ENCODE measurements around the gene CFHR4. TPM values are rescaled to one million over a fixed set of nuclear protein-coding genes. Genes with fewer than 3 reads are reported as not detected.
"Not testable (repeated sequence)": the region's sequence is repeated elsewhere in the genome, so short reads cannot be mapped to it uniquely, and the experiment has no call there.

CFHR4 gene
- total RNA-seq, 2 experiments from 2014 or later: not detected

- no peaks in the 10 kb centered on the region for H3K4me1 Mint-ChIP-seq
- H3K4me3 Mint-ChIP-seq: no peak overlapping the region
- no peak for DNase-seq
- H3K9me3 Mint-ChIP-seq (ENCODE audit: low read depth): no peaks in the 10 kb centered on the region
- H3K27me3 Mint-ChIP-seq: peaks cover 21% of the 10 kb centered on the region
- no peaks in the 10 kb centered on the region for H3K36me3 Mint-ChIP-seq
- CTCF ChIA-PET: no interaction called here
- ATAC-seq: no peak
- H3K27ac Mint-ChIP-seq: no peak overlapping the region
Measured at GRCh38 chr1:196896355-196896754, 8.5 kb downstream of the CFHR4 start.

- Mint-ChIP-seq H3K27ac (no peak overlapping the region), H3K4me1 (no peaks in the 10 kb centered on the region), H3K27me3 (peaks cover 21% of the 10 kb centered on the region), H3K36me3 (no peaks in the 10 kb centered on the region), H3K9me3 (ENCODE audit: low read depth) (no peaks in the 10 kb centered on the region), H3K4me3 (no peak overlapping the region)
- ATAC-seq: no peak
- no peak for DNase-seq
- CTCF ChIA-PET: no interaction called here
Measured at GRCh38 chr1:196897158-196897828, 9.4 kb downstream of the CFHR4 start.

- Mint-ChIP-seq H3K27ac (no peak overlapping the region), H3K4me1 (no peaks in the 10 kb centered on the region), H3K9me3 (ENCODE audit: low read depth) (no peaks in the 10 kb centered on the region), H3K27me3 (peaks cover 8% of the 10 kb centered on the region), H3K4me3 (no peak overlapping the region), H3K36me3 (no peaks in the 10 kb centered on the region)
- no peak for ATAC-seq
- CTCF ChIA-PET: no interaction called here
- DNase-seq: no peak
Measured at GRCh38 chr1:196902344-196902743, 14.5 kb downstream of the CFHR4 start.

- Mint-ChIP-seq H3K4me3 (no peak overlapping the region), H3K4me1 (no peaks in the 10 kb centered on the region), H3K36me3 (no peaks in the 10 kb centered on the region), H3K9me3 (ENCODE audit: low read depth) (no peaks in the 10 kb centered on the region), H3K27me3 (no peaks in the 10 kb centered on the region), H3K27ac (no peak overlapping the region)
- no peak for ATAC-seq
- CTCF ChIA-PET: no interaction called here
- DNase-seq: no peak
Measured at GRCh38 chr1:196910215-196910614, 22.4 kb downstream of the CFHR4 start.

- ATAC-seq; H3K4me3 Mint-ChIP-seq; H3K4me1 Mint-ChIP-seq; H3K27me3 Mint-ChIP-seq; CTCF ChIA-PET; DNase-seq; H3K27ac Mint-ChIP-seq; H3K9me3 Mint-ChIP-seq (ENCODE audit: low read depth); H3K36me3 Mint-ChIP-seq: not testable (repeated sequence)
Measured at GRCh38 chr1:196912283-196912682, 24.4 kb downstream of the CFHR4 start.

- H3K27me3 Mint-ChIP-seq; H3K36me3 Mint-ChIP-seq; CTCF ChIA-PET; ATAC-seq; H3K4me3 Mint-ChIP-seq; H3K4me1 Mint-ChIP-seq; DNase-seq; H3K27ac Mint-ChIP-seq; H3K9me3 Mint-ChIP-seq (ENCODE audit: low read depth): not testable (repeated sequence)
Measured at GRCh38 chr1:196926839-196927238, 39.0 kb downstream of the CFHR4 start.

- H3K36me3 Mint-ChIP-seq; H3K4me1 Mint-ChIP-seq; ATAC-seq; H3K9me3 Mint-ChIP-seq (ENCODE audit: low read depth); DNase-seq; CTCF ChIA-PET; H3K4me3 Mint-ChIP-seq; H3K27me3 Mint-ChIP-seq; H3K27ac Mint-ChIP-seq: not testable (repeated sequence)
Measured at GRCh38 chr1:196932853-196933252, 45.0 kb downstream of the CFHR4 start.

GRCh38 chr1:196933531-196934189, 45.8 kb downstream of the CFHR4 start:
- no peaks in the 10 kb centered on the region for H3K4me1 Mint-ChIP-seq
- H3K9me3 Mint-ChIP-seq (ENCODE audit: low read depth): no peaks in the 10 kb centered on the region
- no peak for DNase-seq
- H3K27ac Mint-ChIP-seq: no peak overlapping the region
- CTCF ChIA-PET: no interaction called here
- no peak for ATAC-seq
- H3K27me3 Mint-ChIP-seq: no peaks in the 10 kb centered on the region
- no peak overlapping the region for H3K4me3 Mint-ChIP-seq
- H3K36me3 Mint-ChIP-seq: no peaks in the 10 kb centered on the region

- H3K4me3 Mint-ChIP-seq; H3K27ac Mint-ChIP-seq; DNase-seq; ATAC-seq; CTCF ChIA-PET; H3K36me3 Mint-ChIP-seq; H3K9me3 Mint-ChIP-seq (ENCODE audit: low read depth); H3K27me3 Mint-ChIP-seq; H3K4me1 Mint-ChIP-seq: not testable (repeated sequence)
Measured at GRCh38 chr1:196941474-196941873, 53.6 kb downstream of the CFHR4 start.

- CTCF ChIA-PET; H3K36me3 Mint-ChIP-seq; ATAC-seq; H3K27ac Mint-ChIP-seq; H3K9me3 Mint-ChIP-seq (ENCODE audit: low read depth); H3K4me1 Mint-ChIP-seq; H3K4me3 Mint-ChIP-seq; H3K27me3 Mint-ChIP-seq; DNase-seq: not testable (repeated sequence)
Measured at GRCh38 chr1:196943568-196943967, 55.7 kb downstream of the CFHR4 start, which contains the start of gene CFHR2. CFHR2 (plus strand) TSS chr1:196943738; CDS start chr1:196943881, 143 bp downstream.

- Mint-ChIP-seq H3K27me3 (no peaks in the 10 kb centered on the region), H3K36me3 (no peaks in the 10 kb centered on the region), H3K27ac (no peak overlapping the region), H3K4me1 (no peaks in the 10 kb centered on the region), H3K9me3 (ENCODE audit: low read depth) (peaks cover 5% of the 10 kb centered on the region), H3K4me3 (no peak overlapping the region)
- CTCF ChIA-PET: no interaction called here
- DNase-seq (no peak), ATAC-seq (no peak)
Measured at GRCh38 chr1:196951711-196952394, 64.0 kb downstream of the CFHR4 start.

GRCh38 chr1:196954778-196955177, 66.9 kb downstream of the CFHR4 start:
- CTCF ChIA-PET: no interaction called here
- Mint-ChIP-seq H3K4me3 (no peak overlapping the region), H3K27me3 (no peaks in the 10 kb centered on the region), H3K9me3 (ENCODE audit: low read depth) (peaks cover 5% of the 10 kb centered on the region), H3K36me3 (no peaks in the 10 kb centered on the region), H3K27ac (no peak overlapping the region), H3K4me1 (no peaks in the 10 kb centered on the region)
- no peak for ATAC-seq
- no peak for DNase-seq

GRCh38 chr1:196955926-196956325, 68.1 kb downstream of the CFHR4 start:
- ATAC-seq (no peak), DNase-seq (no peak)
- Mint-ChIP-seq H3K27me3 (no peaks in the 10 kb centered on the region), H3K27ac (no peak overlapping the region), H3K9me3 (ENCODE audit: low read depth) (peaks cover 5% of the 10 kb centered on the region), H3K36me3 (no peaks in the 10 kb centered on the region), H3K4me3 (no peak overlapping the region), H3K4me1 (no peaks in the 10 kb centered on the region)
- CTCF ChIA-PET: no interaction called here

- no peak for ATAC-seq
Measured at GRCh38 chr1:196960854-196961253, 73.0 kb downstream of the CFHR4 start.

More at GRCh38 chr1:196960854-196961253, 73.0 kb downstream of the CFHR4 start:
- no peaks in the 10 kb centered on the region for H3K4me1 Mint-ChIP-seq
- DNase-seq: no peak
- peaks cover 3% of the 10 kb centered on the region for H3K9me3 Mint-ChIP-seq (ENCODE audit: low read depth)
- H3K36me3 Mint-ChIP-seq: no peaks in the 10 kb centered on the region
- CTCF ChIA-PET: no interaction called here
- H3K4me3 Mint-ChIP-seq: no peak overlapping the region
- no peak overlapping the region for H3K27ac Mint-ChIP-seq
- H3K27me3 Mint-ChIP-seq: no peaks in the 10 kb centered on the region
